22Rv1 (cell line): ENCODE data around the gene CAMTA1.

ENCODE experiments used
- CTCF ChIP-seq: fragments of 450-650 bp; IDR thresholded peaks from 2 replicates; pipeline ENCODE4 v1.5.1; 2017; ENCODE audit warnings: mild to moderate bottlenecking
- ZFX ChIP-seq: fragments of 450-650 bp; IDR thresholded peaks from 2 replicates; pipeline ENCODE4 v1.6.1; 2017; ENCODE audit warnings: antibody characterized with exemption, borderline replicate concordance

- TF ChIP-seq CTCF: no peak
- no peak for TF ChIP-seq ZFX
Measured at GRCh38 chr1:7566417-7567375, 781.4 kb downstream of the CAMTA1 start.
